Astrocyte (in vitro differentiated cells and primary cell): ENCODE measurements around the gene MUC21. TPM values are rescaled to one million over a fixed set of nuclear protein-coding genes. Genes with fewer than 3 reads are reported as not detected.
"Not testable (repeated sequence)": the region's sequence is repeated elsewhere in the genome, so short reads cannot be mapped to it uniquely, and the experiment has no call there.

Experiments used
- DNase-seq: peaks from one replicate; pipeline ENCODE4 v3.0.0-alpha.2; 2010; ENCODE audit warnings: low read depth
- FAIRE-seq: peaks from 2 replicates; lab custom pipeline; 2011; peaks lifted over from hg19 to GRCh38; lab: Jason Lieb, UNC
- H2AFZ ChIP-seq: 2 replicates; pipeline ENCODE4 v1.6.0; 2012; ENCODE audit warnings: low read depth, low read length, inconsistent platforms
- H3K27ac ChIP-seq: 2 replicates; pipeline ENCODE4 v1.5.1; 2011; ENCODE audit warnings: low read depth, low read length, inconsistent platforms
- H3K27me3 ChIP-seq: 2 replicates; pipeline ENCODE4 v1.6.0; 2011; ENCODE audit warnings: low read length, inconsistent platforms; ENCODE audit not compliant: insufficient read depth
- H3K36me3 ChIP-seq: 2 replicates; pipeline ENCODE4 v1.5.1; 2011; ENCODE audit warnings: low read length, inconsistent platforms; ENCODE audit not compliant: insufficient read depth
- H3K4me1 ChIP-seq: 2 replicates; pipeline ENCODE4 v1.5.1; 2011; ENCODE audit warnings: low read length, inconsistent platforms; ENCODE audit not compliant: insufficient read depth
- H3K4me2 ChIP-seq: 2 replicates; pipeline ENCODE4 v1.6.0; 2012; ENCODE audit warnings: low read length, inconsistent platforms
- H3K4me3 ChIP-seq: 2 replicates; pipeline ENCODE4 v1.5.1; 2011; ENCODE audit warnings: low read depth, mild to moderate bottlenecking, low read length, inconsistent platforms; ENCODE audit not compliant: insufficient read depth
- H3K79me2 ChIP-seq: 2 replicates; pipeline ENCODE4 v1.6.0; 2012; ENCODE audit warnings: mild to moderate bottlenecking, low read length, inconsistent platforms; ENCODE audit not compliant: insufficient read depth
- H3K9ac ChIP-seq: 2 replicates; pipeline ENCODE4 v1.6.0; 2012; ENCODE audit warnings: mild to moderate bottlenecking, low read length, inconsistent platforms
- H3K9me3 ChIP-seq: 2 replicates; pipeline ENCODE4 v1.5.1; 2012; ENCODE audit warnings: low read depth, mild to moderate bottlenecking, low read length, inconsistent platforms; ENCODE audit not compliant: insufficient read depth
- H4K20me1 ChIP-seq: 2 replicates; pipeline ENCODE4 v1.6.0; 2012; ENCODE audit warnings: low read length, inconsistent platforms; ENCODE audit not compliant: insufficient read depth
- H3K27ac Mint-ChIP-seq: one replicate; pipeline ENCODE4 v1.8.0; 2021; ENCODE audit warnings: mild to moderate bottlenecking, mixed read lengths; ENCODE audit not compliant: unreplicated experiment
- H3K27me3 Mint-ChIP-seq: one replicate; pipeline ENCODE4 v1.8.0; 2021; ENCODE audit warnings: low read depth, mixed read lengths; ENCODE audit not compliant: unreplicated experiment
- H3K36me3 Mint-ChIP-seq: one replicate; pipeline ENCODE4 v1.8.0; 2021; ENCODE audit warnings: low read depth, mixed read lengths; ENCODE audit not compliant: unreplicated experiment
- H3K4me1 Mint-ChIP-seq: one replicate; pipeline ENCODE4 v1.8.0; 2021; ENCODE audit warnings: low read depth, mixed read lengths; ENCODE audit not compliant: unreplicated experiment
- H3K4me3 Mint-ChIP-seq: one replicate; pipeline ENCODE4 v1.8.0; 2021; ENCODE audit warnings: mild to moderate bottlenecking, moderate library complexity, mixed read lengths; ENCODE audit not compliant: unreplicated experiment
- H3K9me3 Mint-ChIP-seq: one replicate; pipeline ENCODE4 v1.8.0; 2021; ENCODE audit warnings: mild to moderate bottlenecking, mixed read lengths; ENCODE audit not compliant: unreplicated experiment
- EZH2 ChIP-seq: IDR thresholded peaks from 2 replicates; pipeline ENCODE4 v1.6.1; 2012; ENCODE audit warnings: mild to moderate bottlenecking, low read length, inconsistent platforms; ENCODE audit not compliant: insufficient read depth
- total RNA-seq: library from RNA; stranded (reverse); gene quantifications from 2 replicates; pipeline ENCODE4 v1.2.1, GENCODE V29; 2021
- TF ChIP-seq, protein P1 (sequence below): IDR thresholded peaks from 2 replicates; pipeline ENCODE4 v1.5.1; 2011; ENCODE audit warnings: low read depth, mild to moderate bottlenecking, inconsistent platforms, low read length, moderate library complexity; ENCODE audit not compliant: insufficient read depth

Gene MUC21
- total RNA-seq, 1 donor from 2014 or later = not detected

GRCh38 chr6:31016659-31017299, 33.3 kb downstream of the MUC21 start:
- no peaks in the 10 kb centered on the region for H3K27me3 ChIP-seq
- no peaks in the 10 kb centered on the region for H3K79me2 ChIP-seq
- no peaks in the 10 kb centered on the region for H3K36me3 ChIP-seq
- Mint-ChIP-seq H3K27me3 (peaks cover 18% of the 10 kb centered on the region), H3K27ac (no peak overlapping the region), H3K4me1 (no peaks in the 10 kb centered on the region), H3K9me3 (peaks cover 5% of the 10 kb centered on the region), H3K36me3 (peaks cover 2% of the 10 kb centered on the region), H3K4me3 (no peak overlapping the region)
- FAIRE-seq (no peak), DNase-seq (no peak)
- no peak overlapping the region for H3K4me3 ChIP-seq
- H3K4me2 ChIP-seq = no peak overlapping the region
- no peak overlapping the region for H3K27ac ChIP-seq
- no peak overlapping the region for H3K9ac ChIP-seq
- H3K4me1 ChIP-seq = no peaks in the 10 kb centered on the region
- no peak overlapping the region for H2AFZ ChIP-seq
- H3K9me3 ChIP-seq = peaks cover 3% of the 10 kb centered on the region
- no peak for TF ChIP-seq EZH2
- TF ChIP-seq, protein P1, sequence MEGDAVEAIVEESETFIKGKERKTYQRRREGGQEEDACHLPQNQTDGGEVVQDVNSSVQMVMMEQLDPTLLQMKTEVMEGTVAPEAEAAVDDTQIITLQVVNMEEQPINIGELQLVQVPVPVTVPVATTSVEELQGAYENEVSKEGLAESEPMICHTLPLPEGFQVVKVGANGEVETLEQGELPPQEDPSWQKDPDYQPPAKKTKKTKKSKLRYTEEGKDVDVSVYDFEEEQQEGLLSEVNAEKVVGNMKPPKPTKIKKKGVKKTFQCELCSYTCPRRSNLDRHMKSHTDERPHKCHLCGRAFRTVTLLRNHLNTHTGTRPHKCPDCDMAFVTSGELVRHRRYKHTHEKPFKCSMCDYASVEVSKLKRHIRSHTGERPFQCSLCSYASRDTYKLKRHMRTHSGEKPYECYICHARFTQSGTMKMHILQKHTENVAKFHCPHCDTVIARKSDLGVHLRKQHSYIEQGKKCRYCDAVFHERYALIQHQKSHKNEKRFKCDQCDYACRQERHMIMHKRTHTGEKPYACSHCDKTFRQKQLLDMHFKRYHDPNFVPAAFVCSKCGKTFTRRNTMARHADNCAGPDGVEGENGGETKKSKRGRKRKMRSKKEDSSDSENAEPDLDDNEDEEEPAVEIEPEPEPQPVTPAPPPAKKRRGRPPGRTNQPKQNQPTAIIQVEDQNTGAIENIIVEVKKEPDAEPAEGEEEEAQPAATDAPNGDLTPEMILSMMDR = no peak
- no peaks in the 10 kb centered on the region for H4K20me1 ChIP-seq

DNA sequence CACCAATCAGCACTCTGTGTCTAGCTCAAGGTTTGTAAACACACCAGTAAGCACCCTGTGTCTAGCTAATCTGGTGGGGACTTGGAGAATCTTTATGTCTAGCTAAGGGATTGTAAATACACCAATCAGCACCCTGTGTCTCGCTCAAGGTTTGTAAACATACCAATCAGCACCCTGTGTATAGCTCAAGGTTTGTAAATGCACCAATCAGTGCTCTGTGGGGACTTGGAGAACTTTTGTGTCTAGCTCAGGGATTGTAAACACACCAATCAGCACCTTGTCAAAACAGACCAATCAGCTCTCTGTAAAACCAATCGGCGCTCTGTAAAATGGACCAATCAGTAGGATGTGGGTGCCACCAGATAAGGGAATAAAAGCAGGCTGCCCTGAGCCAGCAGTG, 33.9 kb downstream of the MUC21 start:
- H3K27me3 ChIP-seq, H3K79me2 ChIP-seq, H3K4me1 ChIP-seq, H3K36me3 ChIP-seq, H4K20me1 ChIP-seq, DNase-seq, H3K4me3 Mint-ChIP-seq, H3K9me3 ChIP-seq, H2AFZ ChIP-seq, H3K4me1 Mint-ChIP-seq, FAIRE-seq, H3K27ac ChIP-seq, H3K9ac ChIP-seq, H3K27ac Mint-ChIP-seq, H3K4me2 ChIP-seq, H3K36me3 Mint-ChIP-seq, H3K9me3 Mint-ChIP-seq, H3K4me3 ChIP-seq: not testable (repeated sequence)
- peaks cover 19% of the 10 kb centered on the region for H3K27me3 Mint-ChIP-seq

GRCh38 chr6:31020057-31020456, 36.5 kb downstream of the MUC21 start:
- no peak overlapping the region for H3K4me3 Mint-ChIP-seq
- no peak overlapping the region for H3K4me3 ChIP-seq
- DNase-seq = no peak
- no peak overlapping the region for H2AFZ ChIP-seq
- no peaks in the 10 kb centered on the region for H3K4me1 Mint-ChIP-seq
- no peaks in the 10 kb centered on the region for H3K79me2 ChIP-seq
- no peak overlapping the region for H3K4me2 ChIP-seq
- no peak for FAIRE-seq
- no peaks in the 10 kb centered on the region for H3K27me3 ChIP-seq
- peaks cover 17% of the 10 kb centered on the region for H3K27me3 Mint-ChIP-seq
- peaks cover 2% of the 10 kb centered on the region for H3K36me3 Mint-ChIP-seq
- H3K9ac ChIP-seq = no peak overlapping the region
- H3K9me3 Mint-ChIP-seq = peaks cover 5% of the 10 kb centered on the region
- TF ChIP-seq, protein P1 = no peak
- no peak for TF ChIP-seq EZH2
- H3K36me3 ChIP-seq = no peaks in the 10 kb centered on the region
- H4K20me1 ChIP-seq = no peaks in the 10 kb centered on the region
- H3K27ac Mint-ChIP-seq = peak overlapping the region; percentile 34
- H3K27ac ChIP-seq = no peak overlapping the region
- H3K4me1 ChIP-seq = no peaks in the 10 kb centered on the region
- H3K9me3 ChIP-seq = peaks cover 3% of the 10 kb centered on the region

GRCh38 chr6:31020631-31021255, 37.2 kb downstream of the MUC21 start:
- FAIRE-seq, H3K4me1 Mint-ChIP-seq, DNase-seq, H3K27ac ChIP-seq, H3K4me1 ChIP-seq, H4K20me1 ChIP-seq, H2AFZ ChIP-seq, H3K9me3 ChIP-seq, H3K4me3 ChIP-seq, H3K4me2 ChIP-seq, H3K9me3 Mint-ChIP-seq, H3K27me3 ChIP-seq, H3K36me3 ChIP-seq, H3K36me3 Mint-ChIP-seq, H3K27ac Mint-ChIP-seq, H3K4me3 Mint-ChIP-seq, H3K79me2 ChIP-seq, H3K9ac ChIP-seq: not testable (repeated sequence)
- H3K27me3 Mint-ChIP-seq = peaks cover 20% of the 10 kb centered on the region
